ENCODE data around the gene NBEAL2.

DNA sequence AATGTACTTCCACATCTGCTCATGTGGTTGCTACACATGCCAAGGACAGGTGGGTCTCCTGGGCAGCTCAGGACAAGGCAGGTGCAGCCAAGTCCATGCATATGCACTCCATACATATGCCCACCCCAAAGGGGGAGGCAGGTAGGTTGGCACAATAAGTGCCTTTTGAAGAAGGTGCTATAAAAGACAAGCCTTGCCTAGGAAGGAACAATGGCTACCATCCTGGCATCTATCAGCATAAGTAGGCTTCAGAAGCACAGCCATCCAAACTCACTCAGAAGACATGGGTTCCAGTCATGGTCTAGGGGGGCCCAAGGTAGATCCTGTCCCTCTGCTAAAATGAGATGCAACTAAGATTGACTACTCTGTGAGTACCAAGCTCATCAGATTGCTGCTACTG is 34.6 kb downstream of the NBEAL2 start:
- no peak for TF ChIP-seq RAD21 (IDR thresholded peaks at IDR 0.05 in 1 of 2, conservative IDR thresholded peaks at IDR 0.05 in 1 of 2; ENCODE audit: low read depth in 2 of 2, low read length in 2 of 2)
- TF ChIP-seq EZH2 (IDR thresholded peaks at IDR 0.05; ENCODE audit: low read depth, low read length, severe bottlenecking), result no peak
- TF ChIP-seq POLR2A (IDR thresholded peaks at IDR 0.05; ENCODE audit: control extremely low read depth in 1 of 2, low read depth in 2 of 2, low read length in 2 of 2), result no peak
- TF ChIP-seq, protein P1, sequence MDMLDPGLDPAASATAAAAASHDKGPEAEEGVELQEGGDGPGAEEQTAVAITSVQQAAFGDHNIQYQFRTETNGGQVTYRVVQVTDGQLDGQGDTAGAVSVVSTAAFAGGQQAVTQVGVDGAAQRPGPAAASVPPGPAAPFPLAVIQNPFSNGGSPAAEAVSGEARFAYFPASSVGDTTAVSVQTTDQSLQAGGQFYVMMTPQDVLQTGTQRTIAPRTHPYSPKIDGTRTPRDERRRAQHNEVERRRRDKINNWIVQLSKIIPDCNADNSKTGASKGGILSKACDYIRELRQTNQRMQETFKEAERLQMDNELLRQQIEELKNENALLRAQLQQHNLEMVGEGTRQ (IDR thresholded peaks at IDR 0.05; ENCODE audit: low read length), result no peak
- TF ChIP-seq, protein P2, sequence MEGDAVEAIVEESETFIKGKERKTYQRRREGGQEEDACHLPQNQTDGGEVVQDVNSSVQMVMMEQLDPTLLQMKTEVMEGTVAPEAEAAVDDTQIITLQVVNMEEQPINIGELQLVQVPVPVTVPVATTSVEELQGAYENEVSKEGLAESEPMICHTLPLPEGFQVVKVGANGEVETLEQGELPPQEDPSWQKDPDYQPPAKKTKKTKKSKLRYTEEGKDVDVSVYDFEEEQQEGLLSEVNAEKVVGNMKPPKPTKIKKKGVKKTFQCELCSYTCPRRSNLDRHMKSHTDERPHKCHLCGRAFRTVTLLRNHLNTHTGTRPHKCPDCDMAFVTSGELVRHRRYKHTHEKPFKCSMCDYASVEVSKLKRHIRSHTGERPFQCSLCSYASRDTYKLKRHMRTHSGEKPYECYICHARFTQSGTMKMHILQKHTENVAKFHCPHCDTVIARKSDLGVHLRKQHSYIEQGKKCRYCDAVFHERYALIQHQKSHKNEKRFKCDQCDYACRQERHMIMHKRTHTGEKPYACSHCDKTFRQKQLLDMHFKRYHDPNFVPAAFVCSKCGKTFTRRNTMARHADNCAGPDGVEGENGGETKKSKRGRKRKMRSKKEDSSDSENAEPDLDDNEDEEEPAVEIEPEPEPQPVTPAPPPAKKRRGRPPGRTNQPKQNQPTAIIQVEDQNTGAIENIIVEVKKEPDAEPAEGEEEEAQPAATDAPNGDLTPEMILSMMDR (IDR thresholded peaks at IDR 0.05; ENCODE audit: control extremely low read depth in 1 of 3, insufficient read depth in 1 of 3, low read depth in 1 of 3, low read length in 3 of 3), result no peak
- TF ChIP-seq CEBPB (IDR thresholded peaks at IDR 0.05; ENCODE audit: low read depth, low read length), result no peak
- TF ChIP-seq SIX5 (IDR thresholded peaks at IDR 0.05; ENCODE audit: low read depth, low read length), result no peak
- TF ChIP-seq KDM1A (IDR thresholded peaks at IDR 0.05; ENCODE audit: borderline replicate concordance, low read length), result no peak
- TF ChIP-seq EP300 (IDR thresholded peaks at IDR 0.05; ENCODE audit: borderline replicate concordance in 1 of 2, low read depth in 2 of 2, low read length in 2 of 2), result no peak
- no peak for TF ChIP-seq GABPA (IDR thresholded peaks at IDR 0.05; ENCODE audit: borderline replicate concordance, insufficient read depth, low read length)
- TF ChIP-seq BRCA1 (IDR thresholded peaks at IDR 0.05; ENCODE audit: low read depth, low read length), result no peak
- no peak for TF ChIP-seq POLR2AphosphoS5 (IDR thresholded peaks at IDR 0.05; ENCODE audit: low read depth, low read length)
- TF ChIP-seq SUZ12 (IDR thresholded peaks at IDR 0.05; ENCODE audit: low read length), result no peak
- no peak for TF ChIP-seq RNF2 (IDR thresholded peaks at IDR 0.05; ENCODE audit: borderline replicate concordance, low read depth, low read length, missing control alignments, poor library complexity, severe bottlenecking)
